ENCODE results near the gene NPAT.

The NPAT gene

DNA sequence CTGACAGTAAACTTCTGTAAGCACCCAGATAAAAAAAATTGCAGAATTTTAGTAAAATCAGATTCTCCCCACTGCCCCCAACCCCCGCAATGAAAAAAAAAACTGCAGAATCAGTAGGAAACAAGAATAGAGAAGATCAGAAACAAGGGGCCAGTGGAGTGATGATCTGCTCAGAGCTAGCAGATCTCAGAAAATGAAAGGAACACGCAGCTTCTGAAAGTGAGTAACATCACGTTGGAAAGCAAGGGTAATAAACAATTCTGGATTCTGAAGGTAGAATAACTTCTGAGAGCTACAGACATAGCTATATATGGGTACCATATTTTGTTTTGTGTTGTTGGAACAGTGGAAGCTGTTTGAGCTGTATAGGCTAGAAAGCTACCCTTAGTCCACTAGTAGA, 77.8 kb downstream of the NPAT start:
- Histone ChIP-seq H3K79me1 (replicated peaks; ENCODE audit: low read length, poor library complexity, severe bottlenecking) (peaks cover 11% of the 10 kb centered on the region), H3K4me3 (ENCODE audit: insufficient read depth in 1 of 2, low read depth in 1 of 2, low read length in 2 of 2) (no peak overlapping the region), H4K8ac (ENCODE audit: low read length) (no peak overlapping the region), H2BK12ac (ENCODE audit: low read length in 2 of 2) (no peak overlapping the region), H3K4ac (ENCODE audit: low read depth in 1 of 2, low read length in 2 of 2) (no peak overlapping the region), H2BK120ac (ENCODE audit: low read depth, low read length) (no peak overlapping the region), H3K27ac (ENCODE audit: low read length, poor library complexity, severe bottlenecking) (no peak overlapping the region), H3K18ac (ENCODE audit: low read depth in 1 of 2, low read length in 2 of 2) (no peak overlapping the region), H2BK15ac (ENCODE audit: low read depth, poor library complexity, severe bottlenecking) (no peak overlapping the region), H2AK5ac (ENCODE audit: low read length, severe bottlenecking) (no peak overlapping the region), H3K9ac (ENCODE audit: low read length) (no peak overlapping the region), H3K27me3 (ENCODE audit: control insufficient read depth in 1 of 2, insufficient read depth in 1 of 2, low read length in 2 of 2) (no peaks in the 10 kb centered on the region), H3K4me1 (ENCODE audit: control insufficient read depth, insufficient read depth, low read depth, low read length) (no peaks in the 10 kb centered on the region), H2BK5ac (ENCODE audit: low read depth, low read length, poor library complexity, severe bottlenecking) (no peak overlapping the region), H2AFZ (ENCODE audit: low read depth, low read length) (no peak overlapping the region), H3K4me2 (ENCODE audit: low read length, poor library complexity, severe bottlenecking) (no peak overlapping the region), H3K36me3 (ENCODE audit: control insufficient read depth in 1 of 2, insufficient read depth in 2 of 2, low read depth in 1 of 2, low read length in 2 of 2) (peaks cover 22 to 97% of the 10 kb centered on the region in 2 experiments), H4K91ac (ENCODE audit: low read length) (no peak overlapping the region), H3K14ac (ENCODE audit: low read length in 2 of 2) (no peak overlapping the region), H3K9me3 (ENCODE audit: control insufficient read depth, low read length) (no peaks in the 10 kb centered on the region), H3K23ac (ENCODE audit: low read length in 2 of 2) (no peak overlapping the region)
- no peak for DNase-seq
- WGBS: 93% methylated on average over 3 of the region's 3 CpGs

GRCh38 chr11:108142304-108142703, 80.1 kb downstream of the NPAT start:
- H3K4me2 ChIP-seq (ENCODE audit: low read length, poor library complexity, severe bottlenecking): no peak overlapping the region
- no peak for DNase-seq
- no peak overlapping the region for H3K23ac ChIP-seq (ENCODE audit: low read length in 2 of 2)
- H2AFZ ChIP-seq (ENCODE audit: low read depth, low read length): no peak overlapping the region
- no peak overlapping the region for H4K91ac ChIP-seq (ENCODE audit: low read length)
- no peak overlapping the region for H2BK15ac ChIP-seq (ENCODE audit: low read depth, poor library complexity, severe bottlenecking)
- H3K79me1 ChIP-seq (replicated peaks; ENCODE audit: low read length, poor library complexity, severe bottlenecking): peaks cover 12% of the 10 kb centered on the region
- H3K14ac ChIP-seq (ENCODE audit: low read length in 2 of 2): no peak overlapping the region
- no peak overlapping the region for H3K4ac ChIP-seq (ENCODE audit: low read depth in 1 of 2, low read length in 2 of 2)
- no peak overlapping the region for H4K8ac ChIP-seq (ENCODE audit: low read length)
- no peak overlapping the region for H2AK5ac ChIP-seq (ENCODE audit: low read length, severe bottlenecking)
- H2BK12ac ChIP-seq (ENCODE audit: low read length in 2 of 2): no peak overlapping the region
- H3K36me3 ChIP-seq (ENCODE audit: control insufficient read depth in 1 of 2, insufficient read depth in 2 of 2, low read depth in 1 of 2, low read length in 2 of 2): peaks cover 19 to 85% of the 10 kb centered on the region in 2 experiments
- no peak overlapping the region for H3K4me3 ChIP-seq (ENCODE audit: insufficient read depth in 1 of 2, low read depth in 1 of 2, low read length in 2 of 2)
- 91% methylated on average over 7 of the region's 7 CpGs for WGBS
- H3K4me1 ChIP-seq (ENCODE audit: control insufficient read depth, insufficient read depth, low read depth, low read length): no peaks in the 10 kb centered on the region
- no peaks in the 10 kb centered on the region for H3K9me3 ChIP-seq (ENCODE audit: control insufficient read depth, low read length)
- H2BK5ac ChIP-seq (ENCODE audit: low read depth, low read length, poor library complexity, severe bottlenecking): no peak overlapping the region
- H2BK120ac ChIP-seq (ENCODE audit: low read depth, low read length): no peak overlapping the region
- no peak overlapping the region for H3K27ac ChIP-seq (ENCODE audit: low read length, poor library complexity, severe bottlenecking)
- no peak overlapping the region for H3K9ac ChIP-seq (ENCODE audit: low read length)
- no peak overlapping the region for H3K18ac ChIP-seq (ENCODE audit: low read depth in 1 of 2, low read length in 2 of 2)
- no peaks in the 10 kb centered on the region for H3K27me3 ChIP-seq (ENCODE audit: control insufficient read depth in 1 of 2, insufficient read depth in 1 of 2, low read length in 2 of 2)

GRCh38 chr11:108137212-108137611, 85.2 kb downstream of the NPAT start:
- Histone ChIP-seq H3K79me1 (replicated peaks; ENCODE audit: low read length, poor library complexity, severe bottlenecking) (peaks cover 14% of the 10 kb centered on the region), H2BK15ac (ENCODE audit: low read depth, poor library complexity, severe bottlenecking) (no peak overlapping the region), H3K27me3 (ENCODE audit: control insufficient read depth in 1 of 2, insufficient read depth in 1 of 2, low read length in 2 of 2) (no peaks in the 10 kb centered on the region), H3K23ac (ENCODE audit: low read length in 2 of 2) (no peak overlapping the region), H3K9ac (ENCODE audit: low read length) (no peak overlapping the region), H2BK5ac (ENCODE audit: low read depth, low read length, poor library complexity, severe bottlenecking) (no peak overlapping the region), H3K9me3 (ENCODE audit: control insufficient read depth, low read length) (no peaks in the 10 kb centered on the region), H3K14ac (ENCODE audit: low read length in 2 of 2) (no peak overlapping the region), H3K36me3 (ENCODE audit: control insufficient read depth in 1 of 2, insufficient read depth in 2 of 2, low read depth in 1 of 2, low read length in 2 of 2) (peaks cover 11 to 75% of the 10 kb centered on the region in 2 experiments), H2BK120ac (ENCODE audit: low read depth, low read length) (no peak overlapping the region), H2AFZ (ENCODE audit: low read depth, low read length) (no peak overlapping the region), H3K4me1 (ENCODE audit: control insufficient read depth, insufficient read depth, low read depth, low read length) (no peaks in the 10 kb centered on the region), H3K4me3 (ENCODE audit: insufficient read depth in 1 of 2, low read depth in 1 of 2, low read length in 2 of 2) (no peak overlapping the region), H4K91ac (ENCODE audit: low read length) (no peak overlapping the region), H4K8ac (ENCODE audit: low read length) (no peak overlapping the region), H2AK5ac (ENCODE audit: low read length, severe bottlenecking) (no peak overlapping the region), H3K4me2 (ENCODE audit: low read length, poor library complexity, severe bottlenecking) (no peak overlapping the region), H2BK12ac (ENCODE audit: low read length in 2 of 2) (no peak overlapping the region), H3K4ac (ENCODE audit: low read depth in 1 of 2, low read length in 2 of 2) (no peak overlapping the region), H3K18ac (ENCODE audit: low read depth in 1 of 2, low read length in 2 of 2) (no peak overlapping the region), H3K27ac (ENCODE audit: low read length, poor library complexity, severe bottlenecking) (no peak overlapping the region)
- WGBS: 95% methylated on average over 1 of the region's 1 CpG
- no peak for DNase-seq

DNA sequence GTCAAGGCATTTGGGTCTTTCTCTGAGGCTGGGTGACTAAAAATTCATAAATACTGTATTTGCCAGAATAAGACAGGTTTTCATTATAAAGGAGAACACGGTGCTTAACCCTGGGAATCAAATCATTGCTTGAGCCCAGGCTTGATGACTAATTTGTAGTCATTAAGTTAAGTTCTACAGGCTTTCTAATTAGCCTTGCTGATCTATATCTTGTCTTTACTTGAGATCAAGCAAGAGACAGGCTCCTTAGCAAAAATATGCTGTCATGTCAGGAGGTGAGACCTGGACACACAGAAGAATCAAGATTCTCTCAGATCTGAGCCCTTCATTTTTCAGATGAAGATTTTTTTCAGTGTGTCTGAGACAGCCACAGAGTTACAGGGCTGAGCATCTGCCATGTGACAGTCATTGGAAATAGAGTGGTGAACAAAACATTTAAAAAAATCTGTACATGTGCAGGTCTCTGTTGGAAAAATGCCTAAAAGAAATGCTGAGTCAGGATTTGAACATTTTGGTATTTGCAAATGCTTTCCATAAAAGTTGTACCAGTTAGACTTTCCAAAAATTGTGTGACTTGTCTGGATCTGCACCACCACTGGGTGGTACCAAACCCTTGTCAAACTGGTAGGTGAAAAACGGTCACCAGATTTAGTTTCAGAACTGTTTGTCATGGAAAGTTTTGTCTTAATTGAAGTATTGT, 86.4 kb downstream of the NPAT start:
- no peak overlapping the region for H4K91ac ChIP-seq (ENCODE audit: low read length)
- H2BK120ac ChIP-seq (ENCODE audit: low read depth, low read length): no peak overlapping the region
- peaks cover 2% of the 10 kb centered on the region for H3K4me1 ChIP-seq (ENCODE audit: control insufficient read depth, insufficient read depth, low read depth, low read length)
- H3K9me3 ChIP-seq (ENCODE audit: control insufficient read depth, low read length): no peaks in the 10 kb centered on the region
- WGBS: 89% methylated on average over 1 of the region's 2 CpGs
- peak; percentile 26 for DNase-seq
- peaks cover 9 to 67% of the 10 kb centered on the region in 2 experiments for H3K36me3 ChIP-seq (ENCODE audit: control insufficient read depth in 1 of 2, insufficient read depth in 2 of 2, low read depth in 1 of 2, low read length in 2 of 2)
- no peak overlapping the region for H3K14ac ChIP-seq (ENCODE audit: low read length in 2 of 2)
- no peak overlapping the region for H2BK12ac ChIP-seq (ENCODE audit: low read length in 2 of 2)
- H3K27me3 ChIP-seq (ENCODE audit: control insufficient read depth in 1 of 2, insufficient read depth in 1 of 2, low read length in 2 of 2): no peaks in the 10 kb centered on the region
- no peak overlapping the region for H2BK15ac ChIP-seq (ENCODE audit: low read depth, poor library complexity, severe bottlenecking)
- no peak overlapping the region for H3K18ac ChIP-seq (ENCODE audit: low read depth in 1 of 2, low read length in 2 of 2)
- H2AFZ ChIP-seq (ENCODE audit: low read depth, low read length): no peak overlapping the region
- H3K4me2 ChIP-seq (ENCODE audit: low read length, poor library complexity, severe bottlenecking): no peak overlapping the region
- no peak overlapping the region for H3K4ac ChIP-seq (ENCODE audit: low read depth in 1 of 2, low read length in 2 of 2)
- no peak overlapping the region for H2AK5ac ChIP-seq (ENCODE audit: low read length, severe bottlenecking)
- H3K9ac ChIP-seq (ENCODE audit: low read length): no peak overlapping the region
- H3K79me1 ChIP-seq (replicated peaks; ENCODE audit: low read length, poor library complexity, severe bottlenecking): peaks cover 15% of the 10 kb centered on the region
- no peak overlapping the region for H3K4me3 ChIP-seq (ENCODE audit: insufficient read depth in 1 of 2, low read depth in 1 of 2, low read length in 2 of 2)
- no peak overlapping the region for H3K23ac ChIP-seq (ENCODE audit: low read length in 2 of 2)
- H4K8ac ChIP-seq (ENCODE audit: low read length): no peak overlapping the region
- H3K27ac ChIP-seq (ENCODE audit: low read length, poor library complexity, severe bottlenecking): no peak overlapping the region
- H2BK5ac ChIP-seq (ENCODE audit: low read depth, low read length, poor library complexity, severe bottlenecking): no peak overlapping the region
